PC-9 (cell line): ENCODE results near the gene GABRB3. TPM values are rescaled to one million over a fixed set of nuclear protein-coding genes. Genes with fewer than 3 reads are reported as not detected.

Experiments
- BruUV-seq: library from RNA; stranded (reverse); fragments of 400-500 nt; replicated peaks from 2 replicates; lab custom pipeline; 2021; lab: Mats Ljungman, UMichigan
- CTCF ChIA-PET: fragments of 300-600 bp; sonication (Branson Sonifier 250); formaldehyde crosslinking; loops from one replicate; lab custom pipeline; 2022; ENCODE audit warnings: antibody characterized with exemption; lab: Charles Lee
- POLR2A ChIA-PET: fragments of 300-600 bp; sonication (Branson Sonifier 250); formaldehyde crosslinking; loops from one replicate; lab custom pipeline; 2022; ENCODE audit warnings: antibody characterized with exemption; ENCODE audit not compliant: unreplicated experiment; lab: Charles Lee
- DNase-seq, 2 experiments: peaks; one replicate each; pipeline versions ENCODE4 v3.0.0 to v3.0.0-alpha.2; 2015 to 2022; ENCODE audit warnings: mixed read lengths in 1 of 2
- H2AFZ ChIP-seq: fragments of 200-600 bp; sonication (generic); 2 replicates; pipeline ENCODE4 v1.8.1; 2017; ENCODE audit warnings: antibody characterized with exemption
- H3F3A ChIP-seq: fragments of 200-600 bp; sonication (generic); 2 replicates; pipeline ENCODE4 v1.8.1; 2017; ENCODE audit warnings: antibody characterized with exemption, mild to moderate bottlenecking, low read depth; ENCODE audit not compliant: insufficient read depth
- H3K27ac ChIP-seq: fragments of 200-600 bp; sonication (generic); 2 replicates; pipeline ENCODE4 v1.6.1; 2016; ENCODE audit warnings: mixed run types
- H3K27me3 ChIP-seq: fragments of 200-600 bp; sonication (generic); 2 replicates; pipeline ENCODE4 v1.6.1; 2016; ENCODE audit warnings: low read depth, mixed run types; ENCODE audit not compliant: insufficient read depth
- H3K36me3 ChIP-seq: fragments of 200-600 bp; sonication (generic); 2 replicates; pipeline ENCODE4 v1.6.1; 2016; ENCODE audit warnings: low read depth, mixed run types
- H3K4me1 ChIP-seq: fragments of 200-600 bp; sonication (generic); replicated peaks from 2 replicates; pipeline ENCODE4 v1.6.1; 2016; ENCODE audit warnings: mixed run types; ENCODE audit not compliant: insufficient read depth
- H3K4me2 ChIP-seq: fragments of 200-600 bp; sonication (generic); 2 replicates; pipeline ENCODE4 v1.6.1; 2017; ENCODE audit warnings: mixed run types
- H3K4me3 ChIP-seq: fragments of 200-600 bp; sonication (generic); 2 replicates; pipeline ENCODE4 v1.6.1; 2016; ENCODE audit warnings: mixed run types
- H3K79me2 ChIP-seq: fragments of 200-600 bp; sonication (generic); 2 replicates; pipeline ENCODE4 v1.6.1; 2017; ENCODE audit warnings: low read depth, mixed run types
- H3K9me2 ChIP-seq: fragments of 200-600 bp; sonication (generic); 2 replicates; pipeline ENCODE4 v1.8.1; 2017; ENCODE audit warnings: mild to moderate bottlenecking; ENCODE audit not compliant: insufficient read depth
- H3K9me3 ChIP-seq: fragments of 200-600 bp; sonication (generic); 2 replicates; pipeline ENCODE4 v1.8.1; 2016; ENCODE audit warnings: low read depth; ENCODE audit not compliant: insufficient read depth
- H4K20me1 ChIP-seq: fragments of 200-600 bp; sonication (generic); 2 replicates; pipeline ENCODE4 v1.8.1; 2017; ENCODE audit not compliant: insufficient read depth
- EZH2 ChIP-seq: fragments of 200-600 bp; sonication (generic); IDR thresholded peaks from 2 replicates; pipeline ENCODE4 v1.8.0; 2017; ENCODE audit warnings: antibody characterized with exemption, low read depth
- intact Hi-C: fragments of 100-400 bp; cut with micrococcal nuclease; formaldehyde crosslinking; loops from one replicate; pipeline ENCODE4 v1.10.0; 2022; ENCODE audit not compliant: unreplicated experiment
- total RNA-seq: library from RNA; stranded (reverse); gene quantifications from 2 replicates; pipeline ENCODE4 v1.2.3, GENCODE V29; 2021
- TF ChIP-seq, protein P1 (sequence below): fragments of 200-600 bp; sonication (generic); conservative IDR thresholded peaks from 2 replicates; pipeline ENCODE4 v1.6.1; 2017; ENCODE audit warnings: mixed run types, antibody characterized with exemption, mild to moderate bottlenecking, moderate library complexity

Gene GABRB3
- total RNA-seq, 1 experiment from 2014 or later, result 6.3 TPM

- H3K27me3 ChIP-seq, result no peaks in the 10 kb centered on the region
- no peak overlapping the region for H3K27ac ChIP-seq
- H3K4me3 ChIP-seq, result no peak overlapping the region
- TF ChIP-seq, protein P1, sequence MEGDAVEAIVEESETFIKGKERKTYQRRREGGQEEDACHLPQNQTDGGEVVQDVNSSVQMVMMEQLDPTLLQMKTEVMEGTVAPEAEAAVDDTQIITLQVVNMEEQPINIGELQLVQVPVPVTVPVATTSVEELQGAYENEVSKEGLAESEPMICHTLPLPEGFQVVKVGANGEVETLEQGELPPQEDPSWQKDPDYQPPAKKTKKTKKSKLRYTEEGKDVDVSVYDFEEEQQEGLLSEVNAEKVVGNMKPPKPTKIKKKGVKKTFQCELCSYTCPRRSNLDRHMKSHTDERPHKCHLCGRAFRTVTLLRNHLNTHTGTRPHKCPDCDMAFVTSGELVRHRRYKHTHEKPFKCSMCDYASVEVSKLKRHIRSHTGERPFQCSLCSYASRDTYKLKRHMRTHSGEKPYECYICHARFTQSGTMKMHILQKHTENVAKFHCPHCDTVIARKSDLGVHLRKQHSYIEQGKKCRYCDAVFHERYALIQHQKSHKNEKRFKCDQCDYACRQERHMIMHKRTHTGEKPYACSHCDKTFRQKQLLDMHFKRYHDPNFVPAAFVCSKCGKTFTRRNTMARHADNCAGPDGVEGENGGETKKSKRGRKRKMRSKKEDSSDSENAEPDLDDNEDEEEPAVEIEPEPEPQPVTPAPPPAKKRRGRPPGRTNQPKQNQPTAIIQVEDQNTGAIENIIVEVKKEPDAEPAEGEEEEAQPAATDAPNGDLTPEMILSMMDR, result no peak
- no peak for TF ChIP-seq EZH2
- no peaks in the 10 kb centered on the region for H3F3A ChIP-seq
- BruUV-seq, result no TSS peak
- POLR2A ChIA-PET, result no interaction called here
- no peak overlapping the region for H3K4me2 ChIP-seq
- no peak for DNase-seq
- no peaks in the 10 kb centered on the region for H3K9me2 ChIP-seq
- no peaks in the 10 kb centered on the region for H4K20me1 ChIP-seq
- H3K4me1 ChIP-seq, result no peaks in the 10 kb centered on the region
- H2AFZ ChIP-seq, result no peak overlapping the region
- intact Hi-C loops, result no loop called here
- no peaks in the 10 kb centered on the region for H3K36me3 ChIP-seq
- no peaks in the 10 kb centered on the region for H3K79me2 ChIP-seq
- CTCF ChIA-PET, result no interaction called here
- no peaks in the 10 kb centered on the region for H3K9me3 ChIP-seq
These were observed 114.6 kb downstream of the GABRB3 start for GRCh38 chr15:26658290-26658689.

DNA sequence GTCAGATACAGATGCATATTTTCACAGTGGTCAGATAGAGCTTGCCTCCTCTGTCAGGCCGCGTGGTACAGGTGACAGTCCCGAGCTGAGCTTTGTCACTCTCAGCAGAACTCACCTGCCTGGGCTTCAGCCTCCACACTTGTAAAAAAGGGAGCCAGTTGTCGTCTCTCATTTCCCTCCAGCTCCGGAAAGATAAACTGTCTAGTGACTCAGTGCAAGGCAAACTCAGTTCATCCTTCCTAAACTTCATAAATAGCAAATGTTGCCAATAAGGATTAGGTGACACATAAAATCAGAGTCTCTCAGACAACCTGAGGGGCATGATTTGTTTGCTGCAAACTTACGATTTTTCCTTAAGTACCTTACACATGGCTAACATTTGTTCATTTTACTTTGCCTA is 116.8 kb downstream of the GABRB3 start:
- H3K79me2 ChIP-seq, result no peaks in the 10 kb centered on the region
- intact Hi-C loops, result no loop called here
- no peaks in the 10 kb centered on the region for H3F3A ChIP-seq
- H3K4me1 ChIP-seq, result no peaks in the 10 kb centered on the region
- no peak overlapping the region for H3K4me3 ChIP-seq
- no peaks in the 10 kb centered on the region for H3K9me2 ChIP-seq
- ChIA-PET POLR2A (no interaction called here), CTCF (no interaction called here)
- H2AFZ ChIP-seq, result no peak overlapping the region
- no peaks in the 10 kb centered on the region for H3K9me3 ChIP-seq
- H3K36me3 ChIP-seq, result no peaks in the 10 kb centered on the region
- no peaks in the 10 kb centered on the region for H4K20me1 ChIP-seq
- TF ChIP-seq, protein P1, result no peak
- no peak for TF ChIP-seq EZH2
- H3K27me3 ChIP-seq, result no peaks in the 10 kb centered on the region
- no peak overlapping the region for H3K27ac ChIP-seq
- no peak for DNase-seq
- BruUV-seq, result no TSS peak
- no peak overlapping the region for H3K4me2 ChIP-seq

DNA sequence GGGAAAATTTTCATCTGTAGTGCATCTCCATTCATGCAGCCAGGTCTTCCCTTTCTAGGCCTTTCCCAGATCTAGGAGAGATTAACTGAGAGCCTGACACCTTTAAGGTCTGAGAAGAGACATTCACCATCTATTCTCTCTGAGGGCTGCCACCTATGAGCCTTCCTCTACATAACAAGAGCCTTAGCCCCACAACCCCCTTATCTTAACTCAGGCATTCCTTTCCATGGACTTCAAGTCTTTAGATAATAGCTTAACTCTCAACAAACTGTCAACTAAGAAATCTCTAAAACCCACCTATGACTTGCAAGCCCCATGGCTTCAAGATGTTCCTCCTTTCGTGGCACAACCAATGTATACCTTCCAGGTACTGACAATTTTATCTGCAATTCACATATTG is 121.0 kb downstream of the GABRB3 start:
- DNase-seq, result no peak
- CTCF ChIA-PET, result no interaction called here
- H3K4me3 ChIP-seq, result no peak overlapping the region
- POLR2A ChIA-PET, result interaction anchor here (0.6 kb wide), 1 partner anchor 51 kb away, joined by 9 read pairs; no protein-coding TSS in a partner anchor
- no peak overlapping the region for H2AFZ ChIP-seq
- no peaks in the 10 kb centered on the region for H3F3A ChIP-seq
- intact Hi-C loops, result no loop called here
- H3K27ac ChIP-seq, result no peak overlapping the region
- TF ChIP-seq, protein P1, result no peak
- no peak for TF ChIP-seq EZH2
- no peaks in the 10 kb centered on the region for H3K9me2 ChIP-seq
- no peaks in the 10 kb centered on the region for H3K4me1 ChIP-seq
- no peaks in the 10 kb centered on the region for H3K79me2 ChIP-seq
- H3K36me3 ChIP-seq, result no peaks in the 10 kb centered on the region
- no peaks in the 10 kb centered on the region for H3K27me3 ChIP-seq
- H3K4me2 ChIP-seq, result no peak overlapping the region
- H3K9me3 ChIP-seq, result no peaks in the 10 kb centered on the region
- no peaks in the 10 kb centered on the region for H4K20me1 ChIP-seq
- BruUV-seq, result no TSS peak
